ENCODE results near the gene CACNB2. TPM values are rescaled to one million over a fixed set of nuclear protein-coding genes. Genes with fewer than 3 reads are reported as not detected.

Gene CACNB2
- total RNA-seq, 1 experiment from 2014 or later = not detected

- TF ChIP-seq CTCF (IDR thresholded peaks at IDR 0.05; ENCODE audit: unreplicated experiment) = no peak
- no peak for DNase-seq
- H3K27me3 Mint-ChIP-seq (ENCODE audit: unreplicated experiment) = no peaks in the 10 kb centered on the region
- no TSS peak for BruUV-seq (replicated peaks)
- no peaks in the 10 kb centered on the region for H3K36me3 Mint-ChIP-seq (ENCODE audit: insufficient read depth, unreplicated experiment)
- H3K9me3 Mint-ChIP-seq (ENCODE audit: low read depth, unreplicated experiment) = no peaks in the 10 kb centered on the region
- CTCF ChIA-PET = no interaction called here
- H3K4me1 Mint-ChIP-seq (ENCODE audit: low read depth, unreplicated experiment) = no peaks in the 10 kb centered on the region
- intact Hi-C loops (cut with micrococcal nuclease; ENCODE audit: unreplicated experiment) = no loop called here
- no peak overlapping the region for H3K4me3 Mint-ChIP-seq (ENCODE audit: low read depth, unreplicated experiment)
- no peak overlapping the region for H3K27ac Mint-ChIP-seq (ENCODE audit: unreplicated experiment)
Observed at GRCh38 chr10:18246967-18247366, 106.7 kb downstream of the CACNB2 start.

GRCh38 chr10:18252086-18252485 is 111.9 kb downstream of the CACNB2 start:
- no TSS peak for BruUV-seq (replicated peaks)
- H3K9me3 Mint-ChIP-seq (ENCODE audit: low read depth, unreplicated experiment) = no peaks in the 10 kb centered on the region
- no peak overlapping the region for H3K27ac Mint-ChIP-seq (ENCODE audit: unreplicated experiment)
- peaks cover 29% of the 10 kb centered on the region for H3K27me3 Mint-ChIP-seq (ENCODE audit: unreplicated experiment)
- TF ChIP-seq CTCF (IDR thresholded peaks at IDR 0.05; ENCODE audit: unreplicated experiment) = no peak
- no peak for DNase-seq
- no peak overlapping the region for H3K4me3 Mint-ChIP-seq (ENCODE audit: low read depth, unreplicated experiment)
- H3K36me3 Mint-ChIP-seq (ENCODE audit: insufficient read depth, unreplicated experiment) = no peaks in the 10 kb centered on the region
- no peaks in the 10 kb centered on the region for H3K4me1 Mint-ChIP-seq (ENCODE audit: low read depth, unreplicated experiment)
- intact Hi-C loops (cut with micrococcal nuclease; ENCODE audit: unreplicated experiment) = no loop called here
- CTCF ChIA-PET = interaction anchor here (0.9 kb wide), 1 partner anchor 9 kb away, joined by 6 read pairs; no protein-coding TSS in a partner anchor

GRCh38 chr10:18254086-18254485 is 113.9 kb downstream of the CACNB2 start:
- intact Hi-C loops (cut with micrococcal nuclease; ENCODE audit: unreplicated experiment) = no loop called here
- Mint-ChIP-seq H3K27me3 (ENCODE audit: unreplicated experiment) (peaks cover 29% of the 10 kb centered on the region), H3K9me3 (ENCODE audit: low read depth, unreplicated experiment) (no peaks in the 10 kb centered on the region), H3K27ac (ENCODE audit: unreplicated experiment) (no peak overlapping the region), H3K4me3 (ENCODE audit: low read depth, unreplicated experiment) (no peak overlapping the region), H3K4me1 (ENCODE audit: low read depth, unreplicated experiment) (no peaks in the 10 kb centered on the region), H3K36me3 (ENCODE audit: insufficient read depth, unreplicated experiment) (no peaks in the 10 kb centered on the region)
- no peak for DNase-seq
- TF ChIP-seq CTCF (IDR thresholded peaks at IDR 0.05; ENCODE audit: unreplicated experiment) = no peak
- BruUV-seq (replicated peaks) = no TSS peak
- CTCF ChIA-PET = no interaction called here

- CTCF ChIA-PET = no interaction called here
- BruUV-seq (replicated peaks) = no TSS peak
- no peaks in the 10 kb centered on the region for H3K36me3 Mint-ChIP-seq (ENCODE audit: insufficient read depth, unreplicated experiment)
- H3K4me1 Mint-ChIP-seq (ENCODE audit: low read depth, unreplicated experiment) = no peaks in the 10 kb centered on the region
- peaks cover 29% of the 10 kb centered on the region for H3K27me3 Mint-ChIP-seq (ENCODE audit: unreplicated experiment)
- TF ChIP-seq CTCF (IDR thresholded peaks at IDR 0.05; ENCODE audit: unreplicated experiment) = no peak
- H3K27ac Mint-ChIP-seq (ENCODE audit: unreplicated experiment) = no peak overlapping the region
- DNase-seq = no peak
- no peaks in the 10 kb centered on the region for H3K9me3 Mint-ChIP-seq (ENCODE audit: low read depth, unreplicated experiment)
- no peak overlapping the region for H3K4me3 Mint-ChIP-seq (ENCODE audit: low read depth, unreplicated experiment)
- intact Hi-C loops (cut with micrococcal nuclease; ENCODE audit: unreplicated experiment) = no loop called here
Observed at GRCh38 chr10:18254692-18255091, 114.5 kb downstream of the CACNB2 start.

Measured in Calu3 (cell line).